OCI-LY3 (cell line): ENCODE data around the gene TRIM46.

Source experiments
- EZH2phosphoT487 ChIP-seq: fragments of 200-600 bp; shearing (Covaris generic); IDR thresholded peaks from 2 replicates; pipeline ENCODE4 v1.6.1; 2018; ENCODE audit warnings: antibody characterized with exemption, mixed run types, low read depth
- TF ChIP-seq, protein P1 (sequence below): fragments of 200-600, 300-600 bp; sonication (generic); IDR thresholded peaks from 2 replicates; pipeline ENCODE4 v1.5.1; 2014; ENCODE audit warnings: antibody characterized with exemption, low read length, low read depth

DNA sequence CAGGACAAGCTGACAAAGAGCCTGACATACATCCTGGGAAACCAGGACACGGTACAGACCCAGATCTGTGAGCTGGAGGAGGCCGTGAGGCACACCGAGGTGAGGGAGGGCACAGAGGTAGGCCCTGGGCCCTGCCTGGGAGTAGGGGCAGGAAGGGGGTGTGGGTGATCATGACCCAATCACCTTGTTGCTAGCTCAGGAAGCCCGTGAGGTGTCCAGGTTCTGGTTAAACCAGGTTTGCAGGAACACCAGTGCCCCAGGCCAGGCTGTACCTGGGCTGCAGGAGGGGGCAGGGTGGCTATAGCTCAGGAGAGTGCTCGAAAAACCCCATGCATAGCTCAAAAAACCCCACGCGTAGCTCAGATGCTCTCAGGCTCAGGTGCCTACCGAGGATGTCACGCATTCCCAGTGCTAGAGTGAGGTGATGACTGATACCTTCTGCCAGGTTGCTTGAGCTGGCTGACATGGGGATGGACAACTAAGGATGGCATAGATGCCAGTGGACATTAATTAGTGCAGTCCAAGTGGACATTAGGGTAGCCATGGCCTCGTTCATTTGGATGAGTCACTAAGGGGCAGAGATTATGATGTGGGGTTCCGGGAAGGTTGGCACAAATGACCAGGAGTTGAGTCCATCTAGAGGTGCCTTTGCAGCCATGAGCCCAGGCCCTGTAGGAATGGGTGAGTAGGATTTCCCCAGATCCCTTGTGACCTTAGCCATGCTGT, 3.7 kb downstream of the TRIM46 start:
- TF ChIP-seq, protein P1, sequence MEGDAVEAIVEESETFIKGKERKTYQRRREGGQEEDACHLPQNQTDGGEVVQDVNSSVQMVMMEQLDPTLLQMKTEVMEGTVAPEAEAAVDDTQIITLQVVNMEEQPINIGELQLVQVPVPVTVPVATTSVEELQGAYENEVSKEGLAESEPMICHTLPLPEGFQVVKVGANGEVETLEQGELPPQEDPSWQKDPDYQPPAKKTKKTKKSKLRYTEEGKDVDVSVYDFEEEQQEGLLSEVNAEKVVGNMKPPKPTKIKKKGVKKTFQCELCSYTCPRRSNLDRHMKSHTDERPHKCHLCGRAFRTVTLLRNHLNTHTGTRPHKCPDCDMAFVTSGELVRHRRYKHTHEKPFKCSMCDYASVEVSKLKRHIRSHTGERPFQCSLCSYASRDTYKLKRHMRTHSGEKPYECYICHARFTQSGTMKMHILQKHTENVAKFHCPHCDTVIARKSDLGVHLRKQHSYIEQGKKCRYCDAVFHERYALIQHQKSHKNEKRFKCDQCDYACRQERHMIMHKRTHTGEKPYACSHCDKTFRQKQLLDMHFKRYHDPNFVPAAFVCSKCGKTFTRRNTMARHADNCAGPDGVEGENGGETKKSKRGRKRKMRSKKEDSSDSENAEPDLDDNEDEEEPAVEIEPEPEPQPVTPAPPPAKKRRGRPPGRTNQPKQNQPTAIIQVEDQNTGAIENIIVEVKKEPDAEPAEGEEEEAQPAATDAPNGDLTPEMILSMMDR = no peak
- no peak for TF ChIP-seq EZH2phosphoT487
